CD4-positive, alpha-beta T cell (primary cell): ENCODE measurements around the gene MXRA5. TPM values are rescaled to one million over a fixed set of nuclear protein-coding genes. Genes with fewer than 3 reads are reported as not detected.

ENCODE experiments used
- ATAC-seq: fragments of 200-7000 bp; cut with Tn5 transposase; one replicate; pipeline ENCODE4 v1.10.0; 2022; ENCODE audit warnings: mild to moderate bottlenecking; ENCODE audit not compliant: poor library complexity
- CTCF ChIA-PET: fragments of 350-600 bp; sonication (Branson Sonifier 250); formaldehyde crosslinking; loops from one replicate; lab custom pipeline; 2021; ENCODE audit warnings: antibody characterized with exemption, inconsistent platforms; lab: Charles Lee
- POLR2A ChIA-PET: fragments of 350-600 bp; sonication (Branson Sonifier 250); formaldehyde crosslinking; loops from one replicate; lab custom pipeline; 2021; ENCODE audit warnings: antibody characterized with exemption, inconsistent platforms; lab: Charles Lee
- DNase-seq, 14 experiments: peaks; one replicate each; pipeline ENCODE4 v3.0.0-alpha.2; 2013 to 2020; ENCODE audit warnings: mixed read lengths in 2 of 14
- H3K27ac ChIP-seq, 2 donors: one replicate each; pipeline versions ENCODE4 v1.5.1 to v1.7.0; 2013; ENCODE audit warnings: low read length in 2 of 2, low read depth in 1 of 2, mild to moderate bottlenecking in 1 of 2
- H3K27me3 ChIP-seq, 2 experiments: 1 replicate in 1 of 2; 2 replicates in 1 of 2; pipeline versions ENCODE4 v1.6.1 to v1.7.0; 2013; ENCODE audit warnings: low read length in 2 of 2, control low read depth in 1 of 2, mild to moderate bottlenecking in 1 of 2, moderate library complexity in 1 of 2; ENCODE audit not compliant: insufficient read depth in 2 of 2, control insufficient read depth in 1 of 2
- H3K36me3 ChIP-seq: one replicate; pipeline ENCODE4 v1.6.1; 2013; ENCODE audit warnings: low read length, control low read depth; ENCODE audit not compliant: insufficient read depth
- H3K4me1 ChIP-seq: one replicate; pipeline ENCODE4 v1.6.1; 2013; ENCODE audit warnings: low read length, control low read depth; ENCODE audit not compliant: insufficient read depth
- H3K4me3 ChIP-seq: one replicate; pipeline ENCODE4 v1.5.1; 2013; ENCODE audit warnings: mild to moderate bottlenecking, low read length, moderate library complexity
- H3K9me3 ChIP-seq, 2 experiments: 1 replicate in 1 of 2; 2 replicates in 1 of 2; pipeline versions ENCODE4 v1.6.1 to v1.7.0; 2013; ENCODE audit warnings: low read length in 2 of 2, mild to moderate bottlenecking in 2 of 2, control low read depth in 1 of 2, moderate library complexity in 1 of 2; ENCODE audit not compliant: control insufficient read depth in 1 of 2, insufficient read depth in 1 of 2
- H3K27ac Mint-ChIP-seq: one replicate; pipeline ENCODE4 v1.8.0; 2020; ENCODE audit warnings: mixed read lengths
- H3K27me3 Mint-ChIP-seq: one replicate; pipeline ENCODE4 v1.8.0; 2021; ENCODE audit warnings: mixed read lengths
- H3K36me3 Mint-ChIP-seq: one replicate; pipeline ENCODE4 v1.8.0; 2021; ENCODE audit warnings: low read depth, mixed read lengths
- H3K4me1 Mint-ChIP-seq: one replicate; pipeline ENCODE4 v1.8.0; 2021; ENCODE audit warnings: low read depth, mixed read lengths
- H3K4me3 Mint-ChIP-seq: one replicate; pipeline ENCODE4 v1.8.0; 2020; ENCODE audit warnings: mild to moderate bottlenecking, mixed read lengths
- H3K9me3 Mint-ChIP-seq: one replicate; pipeline ENCODE4 v1.8.0; 2020; ENCODE audit warnings: mixed read lengths
- CTCF ChIP-seq: fragments of 200-600 bp; IDR thresholded peaks from one replicate; pipeline ENCODE4 v1.8.0; 2022; ENCODE audit warnings: antibody characterized with exemption, mild to moderate bottlenecking
- intact Hi-C, 2 experiments: fragments of 100-400 bp; cut with DNase I in 1 of 2; cut with micrococcal nuclease in 1 of 2; formaldehyde crosslinking; loops; one replicate each; pipeline versions ENCODE4 v1.15.1 to v1.9.0; 2023 to 2025; cut with DNase I, micrococcal nuclease
- total RNA-seq, 174 experiments: library from RNA in 2 of 174; stranded (reverse) in 2 of 174; gene quantifications; one replicate each; pipeline ENCODE4 v1.2.3 and lab custom pipeline; 2021 to 2026

The MXRA5 gene
- total RNA-seq, 2 experiments from 2014 or later = not detected

- Histone ChIP-seq H3K9me3 (no peaks in the 10 kb centered on the region), H3K4me1 (no peaks in the 10 kb centered on the region), H3K4me3 (no peak overlapping the region), H3K36me3 (no peaks in the 10 kb centered on the region), H3K27me3 (no peaks in the 10 kb centered on the region), H3K27ac (no peak overlapping the region)
- H3K9me3 Mint-ChIP-seq = peaks cover 2% of the 10 kb centered on the region
- H3K36me3 Mint-ChIP-seq = no peaks in the 10 kb centered on the region
- TF ChIP-seq CTCF = no peak
- no peak for ATAC-seq
- H3K27ac Mint-ChIP-seq = no peak overlapping the region
- no peak overlapping the region for H3K4me3 Mint-ChIP-seq
- POLR2A ChIA-PET = no interaction called here
- no peak for DNase-seq
- intact Hi-C loops = no loop called here
- H3K4me1 Mint-ChIP-seq = no peaks in the 10 kb centered on the region
- H3K27me3 Mint-ChIP-seq = no peaks in the 10 kb centered on the region
- CTCF ChIA-PET = no interaction called here
Measured at GRCh38 chrX:3374108-3374800, 27.8 kb upstream of the MXRA5 start.

GRCh38 chrX:3371163-3371562, 24.7 kb upstream of the MXRA5 start:
- no peak for ATAC-seq

GRCh38 chrX:3370656-3371055, 24.2 kb upstream of the MXRA5 start:
- Mint-ChIP-seq H3K4me1 (no peaks in the 10 kb centered on the region), H3K36me3 (no peaks in the 10 kb centered on the region), H3K9me3 (no peaks in the 10 kb centered on the region), H3K27me3 (no peaks in the 10 kb centered on the region), H3K27ac (no peak overlapping the region), H3K4me3 (no peak overlapping the region)
- TF ChIP-seq CTCF = no peak
- DNase-seq (no peak), ATAC-seq (no peak)
- intact Hi-C loops = no loop called here
- Histone ChIP-seq H3K27ac (no peak overlapping the region), H3K27me3 (no peaks in the 10 kb centered on the region), H3K36me3 (no peaks in the 10 kb centered on the region), H3K9me3 (no peaks in the 10 kb centered on the region), H3K4me1 (no peaks in the 10 kb centered on the region), H3K4me3 (no peak overlapping the region)
- POLR2A ChIA-PET = no interaction called here
- CTCF ChIA-PET = no interaction called here

More at GRCh38 chrX:3371163-3371562, 24.7 kb upstream of the MXRA5 start:
- no peak overlapping the region for H3K4me3 ChIP-seq
- no peak for DNase-seq
- no peak overlapping the region for H3K27ac Mint-ChIP-seq
- intact Hi-C loops = no loop called here
- CTCF ChIA-PET = no interaction called here
- no peaks in the 10 kb centered on the region for H3K9me3 ChIP-seq
- H3K27ac ChIP-seq = no peak overlapping the region
- no peaks in the 10 kb centered on the region for H3K9me3 Mint-ChIP-seq
- POLR2A ChIA-PET = no interaction called here
- no peaks in the 10 kb centered on the region for H3K36me3 Mint-ChIP-seq
- H3K4me1 ChIP-seq = no peaks in the 10 kb centered on the region
- H3K4me1 Mint-ChIP-seq = no peaks in the 10 kb centered on the region
- H3K27me3 Mint-ChIP-seq = no peaks in the 10 kb centered on the region
- TF ChIP-seq CTCF = no peak
- H3K4me3 Mint-ChIP-seq = no peak overlapping the region
- no peaks in the 10 kb centered on the region for H3K27me3 ChIP-seq
- no peaks in the 10 kb centered on the region for H3K36me3 ChIP-seq
